GM12878 (cell line): ENCODE results near the gene SCEL. TPM values are rescaled to one million over a fixed set of nuclear protein-coding genes. Genes with fewer than 3 reads are reported as not detected.

ENCODE experiments used
- ATAC-seq: fragments of 200-7000 bp; cut with Tn5 transposase; 3 replicates; pipeline ENCODE4 v1.9.1; 2020; ENCODE audit warnings: mild to moderate bottlenecking, moderate library complexity
- BruUV-seq: library from RNA; stranded (reverse); fragments of 400-500 nt; replicated peaks from 2 replicates; lab custom pipeline; 2021; lab: Mats Ljungman, UMichigan
- CTCF ChIA-PET: fragments of 300-600 bp; sonication (Branson Sonifier 250); formaldehyde crosslinking; extraction: SDS; loops from one replicate; lab custom pipeline; 2021; ENCODE audit warnings: inconsistent platforms; lab: Yijun Ruan, JAX
- POLR2A ChIA-PET: fragments of 350-600 bp; formaldehyde crosslinking; extraction: SDS; loops from one replicate; lab custom pipeline; 2021; ENCODE audit warnings: inconsistent platforms; lab: Charles Lee
- RAD21 ChIA-PET: fragments of 300-600 bp; sonication (Branson Sonifier 250); formaldehyde crosslinking; loops from one replicate; lab custom pipeline; 2023; ENCODE audit warnings: antibody characterized with exemption; ENCODE audit not compliant: unreplicated experiment; lab: Charles Lee
- SMC1A ChIA-PET: fragments of 300-600 bp; sonication (Branson Sonifier 250); formaldehyde crosslinking; loops from one replicate; lab custom pipeline; 2023; ENCODE audit not compliant: unreplicated experiment, uncharacterized antibody; lab: Charles Lee
- DNase-seq: peaks from one replicate; pipeline ENCODE4 v3.0.0-alpha.2; 2011; ENCODE audit warnings: low read depth, low spot score
- FAIRE-seq: peaks from 3 replicates; lab custom pipeline; 2011; peaks lifted over from hg19 to GRCh38; lab: Jason Lieb, UNC
- H2AFZ ChIP-seq: 2 replicates; pipeline ENCODE4 v1.6.0; 2011; ENCODE audit warnings: low read depth, low read length, control low read depth; ENCODE audit not compliant: control insufficient read depth
- H3K27ac ChIP-seq: 2 replicates; pipeline ENCODE4 v1.5.1; 2011; ENCODE audit warnings: control low read depth; ENCODE audit not compliant: control insufficient read depth, insufficient read depth
- H3K27me3 ChIP-seq, 2 experiments: replicated peaks in 1 of 2; 2 replicates each; pipeline versions ENCODE4 v1.6.0 to v1.6.1; 2011; ENCODE audit warnings: low read length in 1 of 2; ENCODE audit not compliant: control insufficient read depth in 2 of 2, insufficient read depth in 2 of 2
- H3K36me3 ChIP-seq, 2 experiments: 2 replicates each; pipeline ENCODE4 v1.5.1; 2011; ENCODE audit warnings: low read length in 1 of 2; ENCODE audit not compliant: control insufficient read depth in 2 of 2, insufficient read depth in 2 of 2
- H3K4me1 ChIP-seq: 2 replicates; pipeline ENCODE4 v1.6.1; 2011; ENCODE audit warnings: mild to moderate bottlenecking, low read length, moderate library complexity, mixed read lengths; ENCODE audit not compliant: control insufficient read depth, insufficient read depth
- H3K4me2 ChIP-seq: 2 replicates; pipeline ENCODE4 v1.6.0; 2011; ENCODE audit warnings: control low read depth; ENCODE audit not compliant: control insufficient read depth, insufficient read depth
- H3K4me3 ChIP-seq: fragments of 200-600 bp; sonication (generic); 2 replicates; pipeline ENCODE4 v1.5.1; 2016
- H3K79me2 ChIP-seq: 2 replicates; pipeline ENCODE4 v1.6.0; 2011; ENCODE audit warnings: low read length; ENCODE audit not compliant: control insufficient read depth, insufficient read depth
- H3K9ac ChIP-seq: 2 replicates; pipeline ENCODE4 v1.8.0; 2011; ENCODE audit warnings: low read length, control low read depth, mixed read lengths; ENCODE audit not compliant: control insufficient read depth, insufficient read depth
- H3K9me3 ChIP-seq: replicated peaks from 3 replicates; pipeline ENCODE4 v1.5.1; 2011; ENCODE audit warnings: mild to moderate bottlenecking, low read length; ENCODE audit not compliant: control insufficient read depth, insufficient read depth
- H4K20me1 ChIP-seq: 2 replicates; pipeline ENCODE4 v1.6.0; 2011; ENCODE audit not compliant: control insufficient read depth, insufficient read depth
- BCLAF1 ChIP-seq: fragments of 450-650 bp; IDR thresholded peaks from 2 replicates; pipeline ENCODE4 v1.6.1; 2017; ENCODE audit warnings: antibody characterized with exemption, mild to moderate bottlenecking, moderate library complexity
- BHLHE40 ChIP-seq, 2 experiments: fragments of 450-650 bp in 1 of 2; IDR thresholded peaks; 2 replicates each; pipeline ENCODE4 v1.6.1; 2011 to 2017; ENCODE audit warnings: low read depth in 2 of 2, borderline replicate concordance in 1 of 2, improper control_type of control experiment in 1 of 2, low read length in 1 of 2, mild to moderate bottlenecking in 1 of 2
- FOXM1 ChIP-seq: IDR thresholded peaks from 2 replicates; pipeline ENCODE4 v1.6.1; 2012; ENCODE audit warnings: low read depth, mild to moderate bottlenecking, inconsistent platforms, low read length, moderate library complexity
- HDAC2 ChIP-seq: fragments of 200-600 bp; sonication (generic); IDR thresholded peaks from 2 replicates; pipeline ENCODE4 v1.6.1; 2017
- JUNB ChIP-seq: IDR thresholded peaks from 2 replicates; pipeline ENCODE4 v1.6.1; 2016; ENCODE audit warnings: antibody characterized with exemption, mild to moderate bottlenecking
- KLF5 ChIP-seq: fragments of 450-650 bp; IDR thresholded peaks from 2 replicates; pipeline ENCODE4 v1.6.1; 2014; ENCODE audit warnings: mild to moderate bottlenecking; ENCODE audit not compliant: partially characterized antibody
- NFYB ChIP-seq: IDR thresholded peaks from 2 replicates; pipeline ENCODE4 v1.6.1; 2011; ENCODE audit warnings: low read depth, mild to moderate bottlenecking, low read length, improper control_type of control experiment, moderate library complexity; ENCODE audit not compliant: insufficient read depth
- PBX3 ChIP-seq: IDR thresholded peaks from 2 replicates; pipeline ENCODE4 v1.6.1; 2011; ENCODE audit warnings: mild to moderate bottlenecking, low read depth, low read length, moderate library complexity; ENCODE audit not compliant: insufficient replicate concordance
- POU2F2 ChIP-seq: IDR thresholded peaks from 3 replicates; pipeline ENCODE4 v1.6.1; 2011; ENCODE audit warnings: low read depth, mild to moderate bottlenecking, low read length, borderline replicate concordance
- PRDM15 ChIP-seq: fragments of 450-650 bp; formaldehyde crosslinking; IDR thresholded peaks from 2 replicates; pipeline ENCODE4 v1.4.0; 2020; ENCODE audit warnings: mild to moderate bottlenecking, moderate library complexity
- RELA ChIP-seq: fragments of 450-650 bp; IDR thresholded peaks from 2 replicates; pipeline ENCODE4 v1.8.0; 2014; ENCODE audit warnings: borderline replicate concordance; ENCODE audit not compliant: partially characterized antibody
- TARDBP ChIP-seq: IDR thresholded peaks from 2 replicates; pipeline ENCODE4 v1.6.1; 2016; ENCODE audit warnings: borderline replicate concordance
- ZBED1 ChIP-seq: IDR thresholded peaks from 2 replicates; pipeline ENCODE4 v1.6.1; 2016; ENCODE audit warnings: borderline replicate concordance
- ZNF24 ChIP-seq: fragments of 450-650 bp; IDR thresholded peaks from 2 replicates; pipeline ENCODE4 v1.6.1; 2017; ENCODE audit warnings: antibody characterized with exemption, mild to moderate bottlenecking
- ZZZ3 ChIP-seq: IDR thresholded peaks from 2 replicates; pipeline ENCODE4 v1.6.1; 2011; ENCODE audit warnings: low read depth; ENCODE audit not compliant: control insufficient read depth, insufficient read length
- WGBS: methylation state at CpG from one replicate; pipeline ENCODE4 v1.1.6; 2016; ENCODE audit warnings: low lambda C conversion rate; ENCODE audit not compliant: insufficient replicate concordance, insufficient coverage; ENCODE audit errors: missing lambda C conversion rate; 5-methylcytosine and 5-hydroxymethylcytosine counted together
- in situ Hi-C: fragments of 300-500 bp; cut with MboI; formaldehyde crosslinking; loops from 9 replicates; pipeline ENCODE4 v1.14.3; 2018; ENCODE audit warnings: mixed read lengths
- intact Hi-C: fragments of 100-400 bp; cut with micrococcal nuclease; formaldehyde crosslinking; loops from one replicate; pipeline ENCODE4 v1.14.2; 2022; ENCODE audit not compliant: unreplicated experiment
- polyA plus RNA-seq, 11 experiments: library from polyadenylated mRNA; depleted of rRNA in 4 of 11; unstranded in 6 of 11; stranded (reverse) in 5 of 11; fragments of >200 nt; fragmentation: Nextera tagmentation in 4 of 11; fragmentation: Illumina TruSeq in 1 of 11; extraction: Ambion mirVana in 4 of 11; extraction: Trizol in 1 of 11; gene quantifications; 1 replicate in 1 of 11; 2 replicates in 10 of 11; pipeline versions ENCODE4 v1.2.1 to v1.2.3, GENCODE V29; 2011 to 2016; ENCODE audit warnings: inconsistent platforms in 2 of 11, missing spikeins in 2 of 11, low read depth in 1 of 11
- total RNA-seq, 4 experiments: library from RNA; depleted of rRNA in 3 of 4; stranded (reverse); fragments of >200 nt in 3 of 4; fragmentation: Illumina TruSeq in 1 of 4; extraction: Trizol in 1 of 4; gene quantifications; 2 replicates each; pipeline versions ENCODE4 v1.2.1 to v1.2.3, GENCODE V29; 2013 to 2021

The SCEL gene
- total and polyA plus RNA-seq, 10 of the 15 experiments (the other 5 are each of a cell fraction or from before 2014, with no cell fraction given), result 0.09 to 0.68 (median 0.16) TPM; not detected in 1

- ATAC-seq, result no peak
- no TSS peak for BruUV-seq
Observed at GRCh38 chr13:77523386-77523785, 12.1 kb upstream of the SCEL start.

More at GRCh38 chr13:77523386-77523785, 12.1 kb upstream of the SCEL start:
- intact Hi-C loops (no loop called here), in situ Hi-C loops (no loop called here)
- no peaks in the 10 kb centered on the region for H3K27me3 ChIP-seq
- no peak overlapping the region for H3K4me2 ChIP-seq
- H3K9ac ChIP-seq, result no peak overlapping the region
- H4K20me1 ChIP-seq, result no peaks in the 10 kb centered on the region
- no peak for TF ChIP-seq BHLHE40 (IDR thresholded peaks at IDR 0.05; ENCODE audit: borderline replicate concordance in 1 of 2, low read depth in 2 of 2, low read length in 1 of 2)
- no peak for TF ChIP-seq ZNF24
- TF ChIP-seq PRDM15 (CRISPR knock-in tag), result no peak
- no peak for TF ChIP-seq ZZZ3
- TF ChIP-seq POU2F2, result no peak
- no peak for TF ChIP-seq PBX3
- no peak for TF ChIP-seq BCLAF1
- TF ChIP-seq NFYB, result no peak
- TF ChIP-seq KLF5, result no peak
- no peak for TF ChIP-seq HDAC2
- TF ChIP-seq ZBED1, result no peak
- TF ChIP-seq RELA, result no peak
- no peak for TF ChIP-seq JUNB
- no peak for TF ChIP-seq FOXM1
- no peak for TF ChIP-seq TARDBP
- peaks cover 1% of the 10 kb centered on the region; the same call in 1 of the 3 replicates for H3K9me3 ChIP-seq
- SMC1A ChIA-PET, result interaction anchor here (1.0 kb wide), 1 partner anchor 9 kb away, joined by 3 read pairs; no protein-coding TSS in a partner anchor
- FAIRE-seq, result no peak
- WGBS, result 86% methylated on average over 4 of the region's 4 CpGs
- no peak overlapping the region for H3K4me3 ChIP-seq
- no peak overlapping the region for H2AFZ ChIP-seq
- POLR2A ChIA-PET, result no interaction called here
- H3K36me3 ChIP-seq, result no peaks in the 10 kb centered on the region
- CTCF ChIA-PET, result interaction anchor here (0.6 to 1.4 kb wide), 3 partner anchors 11 to 42 kb away, joined by 3 to 4 read pairs (median 3); no protein-coding TSS in a partner anchor
- H3K79me2 ChIP-seq, result no peaks in the 10 kb centered on the region
- RAD21 ChIA-PET, result no interaction called here
- 0 out of 2 replicates have a peak, but pooled peaks cover 7% of the 10 kb centered on the region for H3K4me1 ChIP-seq
- no peak overlapping the region for H3K27ac ChIP-seq
- no peak for DNase-seq
